GM10266 (cell line): ENCODE data around the gene PLEKHM3.

Experiments
- DNase-seq: peaks from one replicate; pipeline ENCODE4 v3.0.0; 2012; ENCODE audit errors: extremely low spot score
- TF ChIP-seq, protein P1 (sequence below): IDR thresholded peaks from 2 replicates; pipeline ENCODE4 v1.5.1; 2012; ENCODE audit warnings: mild to moderate bottlenecking, low read depth; ENCODE audit not compliant: control insufficient read depth, insufficient read depth; ENCODE audit errors: missing control alignments

PLEKHM3 gene

DNA sequence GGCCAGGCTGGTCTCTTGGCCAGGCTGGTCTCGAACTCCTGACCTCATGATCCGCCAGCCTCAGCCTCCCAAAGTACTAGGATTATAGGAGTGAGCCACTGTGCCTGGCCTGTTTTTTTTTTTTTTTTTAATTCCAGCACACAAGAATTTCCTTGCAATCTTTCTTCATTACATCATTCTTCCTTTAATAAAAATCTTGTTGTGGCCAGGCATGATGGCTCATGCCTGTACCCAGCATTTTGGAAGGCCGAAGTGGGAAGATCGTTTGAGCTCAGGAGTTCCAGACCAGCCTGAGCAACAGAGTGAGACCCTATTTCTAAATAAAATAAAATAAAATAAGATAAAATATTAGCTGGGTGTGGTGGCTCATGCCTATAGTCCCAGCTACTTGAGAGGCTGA lies 21.4 kb upstream of the PLEKHM3 start:
- TF ChIP-seq, protein P1, sequence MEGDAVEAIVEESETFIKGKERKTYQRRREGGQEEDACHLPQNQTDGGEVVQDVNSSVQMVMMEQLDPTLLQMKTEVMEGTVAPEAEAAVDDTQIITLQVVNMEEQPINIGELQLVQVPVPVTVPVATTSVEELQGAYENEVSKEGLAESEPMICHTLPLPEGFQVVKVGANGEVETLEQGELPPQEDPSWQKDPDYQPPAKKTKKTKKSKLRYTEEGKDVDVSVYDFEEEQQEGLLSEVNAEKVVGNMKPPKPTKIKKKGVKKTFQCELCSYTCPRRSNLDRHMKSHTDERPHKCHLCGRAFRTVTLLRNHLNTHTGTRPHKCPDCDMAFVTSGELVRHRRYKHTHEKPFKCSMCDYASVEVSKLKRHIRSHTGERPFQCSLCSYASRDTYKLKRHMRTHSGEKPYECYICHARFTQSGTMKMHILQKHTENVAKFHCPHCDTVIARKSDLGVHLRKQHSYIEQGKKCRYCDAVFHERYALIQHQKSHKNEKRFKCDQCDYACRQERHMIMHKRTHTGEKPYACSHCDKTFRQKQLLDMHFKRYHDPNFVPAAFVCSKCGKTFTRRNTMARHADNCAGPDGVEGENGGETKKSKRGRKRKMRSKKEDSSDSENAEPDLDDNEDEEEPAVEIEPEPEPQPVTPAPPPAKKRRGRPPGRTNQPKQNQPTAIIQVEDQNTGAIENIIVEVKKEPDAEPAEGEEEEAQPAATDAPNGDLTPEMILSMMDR: no peak
- no peak for DNase-seq

DNA sequence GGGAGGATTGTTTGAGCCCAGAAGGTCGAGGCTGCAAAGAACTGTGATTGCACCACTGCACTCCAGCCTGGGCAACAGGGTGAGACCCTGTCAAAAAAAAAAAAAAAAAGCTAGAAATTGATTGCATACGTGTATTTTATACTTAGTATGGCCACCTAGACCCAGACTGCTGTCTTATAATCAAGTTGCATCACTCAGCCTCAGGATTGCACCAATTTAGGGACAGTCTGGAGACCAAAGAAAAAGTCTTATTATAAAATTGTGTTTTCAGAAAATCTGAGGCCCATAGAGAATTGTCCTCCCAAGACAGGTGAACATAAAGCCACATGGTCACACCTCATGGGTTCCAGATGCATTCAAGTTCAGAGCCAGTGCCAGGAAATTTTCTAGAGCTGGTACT lies 17.1 kb upstream of the PLEKHM3 start:
- DNase-seq: no peak
- TF ChIP-seq, protein P1: no peak

DNA sequence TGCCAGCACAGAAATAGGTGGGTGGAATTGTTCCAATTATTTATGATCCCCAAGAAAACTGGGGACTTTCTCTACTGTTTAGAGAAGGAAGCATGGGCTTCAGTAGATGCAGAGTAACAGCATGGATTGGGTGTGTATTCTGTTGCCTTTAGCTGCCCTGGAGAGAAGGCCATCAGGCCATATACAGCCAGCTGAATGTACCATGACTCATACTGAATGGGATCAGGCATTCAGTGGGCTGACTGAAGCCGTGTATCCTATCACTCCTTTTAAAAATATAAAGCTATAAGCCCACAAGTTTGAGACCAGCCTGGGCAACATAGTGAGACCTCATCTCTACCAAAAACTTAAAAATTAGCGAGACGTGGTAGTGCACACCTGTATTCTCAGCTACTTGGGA lies 16.7 kb upstream of the PLEKHM3 start:
- TF ChIP-seq, protein P1: no peak
- DNase-seq: no peak

DNA sequence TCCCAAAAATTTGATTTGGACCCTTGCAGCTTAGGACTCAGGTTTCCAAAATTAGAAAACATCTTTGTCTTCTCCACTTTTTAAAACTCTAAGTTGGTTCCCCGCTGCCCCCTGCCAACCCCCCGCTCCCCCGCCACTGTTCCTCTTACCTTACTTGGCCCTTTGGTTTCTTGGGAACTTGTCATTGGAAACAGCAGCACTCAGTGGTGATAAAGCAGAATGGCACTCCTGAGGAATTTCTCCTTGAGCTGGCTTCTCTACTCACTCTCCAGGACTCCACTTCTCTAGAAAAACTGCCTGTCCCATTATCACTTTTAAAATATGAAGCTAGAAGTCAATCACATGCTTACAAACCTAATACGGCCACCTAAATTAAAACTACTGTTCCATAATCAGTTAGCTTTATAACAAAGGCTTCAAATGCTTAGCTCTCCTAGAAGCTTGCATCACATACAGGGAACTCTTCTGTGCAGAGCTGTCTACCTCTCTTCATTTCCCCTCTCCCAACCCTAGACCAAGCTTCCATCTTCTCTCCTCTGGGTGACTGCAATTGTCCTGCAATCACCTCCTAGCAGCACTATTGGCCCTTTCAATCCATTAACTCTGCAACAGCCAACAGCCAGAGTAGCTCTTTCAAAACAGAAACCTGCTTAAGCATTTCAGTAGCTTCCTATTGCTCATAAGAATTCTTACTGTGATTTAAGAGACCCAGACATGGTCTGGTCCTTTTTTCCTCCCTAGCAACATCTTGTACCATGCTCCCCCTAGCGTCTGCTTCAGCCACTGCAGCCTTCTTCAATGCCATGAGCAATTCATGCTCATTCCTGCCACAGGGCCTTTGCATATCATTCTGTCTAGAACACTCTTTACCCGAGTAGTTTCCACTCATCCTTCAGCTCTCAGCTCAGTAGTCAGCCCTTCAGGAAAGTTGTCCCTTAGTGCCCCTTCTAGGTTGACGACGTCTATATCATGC lies 15.2 kb upstream of the PLEKHM3 start:
- TF ChIP-seq, protein P1: peak; percentile 87
- peak; percentile 51 for DNase-seq

DNA sequence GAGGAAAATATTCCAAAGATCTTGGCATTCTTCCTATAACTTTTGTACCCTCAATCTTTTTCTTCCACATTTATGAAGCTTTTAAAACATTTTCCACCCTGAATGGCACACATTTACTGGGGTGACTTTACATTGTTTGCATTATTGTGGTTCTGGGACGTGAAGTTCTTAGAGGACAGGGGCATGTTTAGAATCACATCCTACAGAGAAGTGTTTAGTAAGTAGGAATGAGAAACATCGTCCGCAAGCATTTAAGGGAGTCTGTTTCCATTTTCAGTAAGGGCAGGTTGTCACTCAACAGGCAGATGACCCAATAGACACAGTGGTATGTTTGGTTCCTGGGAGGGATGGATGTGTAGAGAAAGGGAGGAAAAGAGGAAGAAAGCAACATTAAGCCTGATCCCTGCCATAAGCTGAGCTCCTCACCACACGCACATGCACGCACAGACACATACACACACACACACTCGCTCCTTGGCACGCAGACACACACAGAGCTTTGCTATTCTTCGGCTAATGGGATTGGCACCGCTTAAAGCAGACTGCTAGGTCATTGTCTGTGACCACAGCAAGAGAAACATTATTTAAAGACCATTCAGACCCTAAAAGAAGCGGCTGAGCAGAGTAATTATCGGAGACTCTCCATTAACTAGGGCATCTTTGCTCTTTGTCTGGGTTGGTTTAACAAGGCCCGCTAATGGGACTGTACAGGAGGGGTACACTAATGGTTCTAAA lies 14.2 kb upstream of the PLEKHM3 start:
- TF ChIP-seq, protein P1: no peak
- DNase-seq: no peak

DNA sequence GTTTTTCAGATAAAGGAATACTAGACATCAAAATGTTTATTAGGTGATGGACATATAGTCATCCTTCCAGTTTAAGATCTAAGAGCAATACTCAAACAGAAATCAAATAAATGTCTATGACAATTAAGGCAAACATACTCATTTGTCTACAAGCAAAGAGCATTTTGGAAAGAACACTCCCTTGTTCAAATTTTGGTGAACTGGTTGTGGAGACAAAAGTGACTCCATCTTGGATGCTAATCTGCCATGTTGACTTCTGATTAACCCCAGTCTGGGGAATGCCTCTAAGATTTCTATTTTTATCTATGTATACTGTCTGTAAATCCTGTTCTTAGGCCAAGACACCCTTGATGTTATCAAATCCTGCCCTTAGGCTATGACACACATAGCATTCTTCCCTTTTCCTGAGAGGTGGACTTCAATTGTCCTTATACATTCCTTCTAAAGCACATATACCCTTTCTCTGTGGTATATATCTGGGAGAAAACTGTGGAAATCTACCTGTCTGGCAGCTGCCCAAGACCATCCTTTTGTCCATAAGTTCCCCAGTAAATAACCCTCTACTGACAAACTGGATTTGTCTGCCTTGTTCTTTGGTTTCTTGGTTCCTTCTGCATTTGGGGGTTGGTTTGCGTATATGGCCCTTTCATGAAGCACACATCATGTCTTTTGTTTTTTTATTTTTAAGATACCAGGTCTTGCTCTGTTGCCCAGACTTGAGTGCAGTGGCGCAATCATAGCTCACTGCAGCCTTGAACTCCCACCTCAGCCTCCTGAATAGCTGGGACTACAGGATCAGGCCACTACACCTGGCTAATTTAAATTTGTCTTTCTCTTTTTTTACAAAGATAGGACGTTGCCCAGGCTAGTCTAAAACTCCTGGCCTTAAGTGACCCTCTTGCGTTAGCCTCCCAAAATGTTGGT lies 12.5 kb upstream of the PLEKHM3 start:
- TF ChIP-seq, protein P1: no peak
- no peak for DNase-seq
